A172 (cell line): Measurements from ENCODE around the gene SLC39A7. TPM values are rescaled to one million over a fixed set of nuclear protein-coding genes. Genes with fewer than 3 reads are reported as not detected.
"Not testable (repeated sequence)": the region's sequence is repeated elsewhere in the genome, so short reads cannot be mapped to it uniquely, and the experiment has no call there.

Experiments used
- DNase-seq: peaks from one replicate; pipeline ENCODE4 v3.0.0-alpha.2; 2015; ENCODE audit warnings: low spot score
- total RNA-seq: library from RNA; depleted of rRNA; stranded (reverse); fragments of >200 nt; shearing (Covaris generic); gene quantifications from 2 replicates; pipeline ENCODE4 v1.2.3, GENCODE V29; 2014

Gene SLC39A7
- total RNA-seq, 1 experiment from 2014 or later, result 77.7 TPM

DNA sequence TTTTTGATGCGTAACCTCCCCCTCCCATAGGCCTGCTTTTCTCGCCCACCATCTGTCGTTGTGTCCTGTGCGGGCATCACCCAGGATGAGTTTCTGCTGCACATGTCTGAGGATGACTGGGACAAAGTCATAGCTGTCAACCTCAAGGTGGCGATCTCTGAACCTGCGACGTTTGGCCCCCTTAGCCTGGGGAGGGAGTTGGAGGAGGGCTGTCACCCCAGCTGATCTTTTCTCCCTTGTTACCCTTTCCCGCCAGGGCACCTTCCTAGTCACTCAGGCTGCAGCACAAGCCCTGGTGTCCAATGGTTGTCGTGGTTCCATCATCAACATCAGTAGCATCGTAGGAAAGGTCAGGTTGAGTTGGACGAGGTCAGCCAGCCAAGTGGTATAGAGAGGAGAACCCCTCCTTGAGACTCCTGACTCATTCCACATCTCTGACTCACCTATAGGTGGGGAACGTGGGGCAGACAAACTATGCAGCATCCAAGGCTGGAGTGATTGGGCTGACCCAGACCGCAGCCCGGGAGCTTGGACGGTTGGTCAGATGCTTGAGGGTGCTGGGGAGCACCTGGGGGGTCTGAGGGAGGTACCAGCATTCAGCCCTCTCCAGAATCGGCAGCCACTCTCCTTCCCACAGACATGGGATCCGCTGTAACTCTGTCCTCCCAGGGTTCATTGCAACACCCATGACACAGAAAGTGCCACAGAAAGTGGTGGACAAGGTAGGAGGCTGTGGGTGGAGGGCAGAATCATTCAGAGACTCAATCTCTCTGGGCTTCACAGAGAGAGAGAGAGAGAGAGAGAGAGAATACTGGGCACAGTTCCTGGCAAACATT, 4.7 kb downstream of the SLC39A7 start:
- DNase-seq, result peak; percentile 92

DNA sequence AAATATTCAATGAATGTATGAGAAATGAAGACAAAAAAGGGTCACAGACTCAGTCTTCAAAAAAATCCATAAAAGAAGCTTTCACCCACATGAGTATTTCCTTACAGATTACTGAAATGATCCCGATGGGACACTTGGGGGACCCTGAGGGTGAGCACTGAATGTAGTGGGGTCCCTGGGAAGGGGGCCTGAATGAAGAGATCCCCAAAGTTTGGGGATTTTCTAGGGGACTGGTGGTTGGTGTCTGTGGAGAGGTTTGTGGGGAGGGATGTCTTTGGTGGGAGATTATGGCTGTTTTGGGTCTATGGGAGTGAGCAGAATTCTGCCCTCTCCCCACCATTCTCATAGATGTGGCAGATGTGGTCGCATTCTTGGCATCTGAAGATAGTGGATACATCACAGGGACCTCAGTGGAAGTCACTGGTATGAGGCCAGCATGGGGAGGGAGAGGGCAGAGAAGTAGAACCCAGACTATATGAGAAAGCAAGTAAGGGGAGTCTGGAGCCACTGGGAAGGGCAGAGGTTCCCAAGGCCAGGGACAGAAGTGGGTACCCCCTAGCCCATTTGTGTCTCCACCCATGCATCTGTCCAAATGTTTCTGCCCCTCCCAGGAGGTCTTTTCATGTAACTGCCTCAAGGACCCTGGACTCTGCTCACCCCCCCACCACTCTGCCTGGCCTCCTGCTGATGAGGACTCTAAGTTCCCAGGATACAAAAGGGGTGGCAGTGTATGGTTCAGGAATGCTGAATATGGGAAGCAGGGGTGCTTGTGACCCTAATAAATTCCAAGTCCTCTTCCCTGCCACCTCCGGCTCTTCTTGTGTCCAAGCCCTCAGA, 5.6 kb downstream of the SLC39A7 start:
- no peak for DNase-seq

DNA sequence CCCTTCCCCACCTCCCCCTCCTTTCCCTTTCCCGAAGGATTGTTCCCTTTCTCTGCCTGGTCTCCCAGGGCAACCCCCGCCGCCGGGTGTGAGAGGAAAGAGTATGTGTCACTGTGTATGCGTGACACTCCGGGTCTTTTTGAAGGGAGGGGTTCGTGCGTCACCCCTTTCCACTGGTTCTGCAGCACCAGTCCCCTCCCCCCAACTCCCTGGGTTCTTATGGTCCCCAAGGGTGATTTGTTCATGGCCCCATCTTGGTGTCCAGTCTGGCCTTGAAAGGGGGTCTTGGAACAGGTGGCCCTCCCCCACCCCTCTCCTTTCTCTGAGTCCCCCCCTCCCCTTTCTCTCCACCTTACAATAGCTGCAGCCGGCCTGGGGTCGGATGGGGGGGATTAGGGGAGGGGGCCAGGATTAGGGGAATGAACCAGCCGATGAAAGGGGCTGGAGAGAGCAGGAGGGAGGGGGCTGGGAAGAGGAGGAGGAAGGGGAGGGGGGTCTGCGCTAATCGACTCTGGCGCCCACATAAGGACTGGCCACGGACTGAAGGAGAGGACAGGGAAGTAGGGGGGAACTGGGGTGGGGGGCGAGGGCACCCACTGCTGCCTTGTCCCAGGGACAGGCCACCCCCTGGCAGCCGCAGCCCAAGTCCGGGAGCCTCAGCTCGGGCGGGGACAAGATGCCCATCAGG, 6.3 kb downstream of the SLC39A7 start:
- peak; percentile 36 for DNase-seq

DNA sequence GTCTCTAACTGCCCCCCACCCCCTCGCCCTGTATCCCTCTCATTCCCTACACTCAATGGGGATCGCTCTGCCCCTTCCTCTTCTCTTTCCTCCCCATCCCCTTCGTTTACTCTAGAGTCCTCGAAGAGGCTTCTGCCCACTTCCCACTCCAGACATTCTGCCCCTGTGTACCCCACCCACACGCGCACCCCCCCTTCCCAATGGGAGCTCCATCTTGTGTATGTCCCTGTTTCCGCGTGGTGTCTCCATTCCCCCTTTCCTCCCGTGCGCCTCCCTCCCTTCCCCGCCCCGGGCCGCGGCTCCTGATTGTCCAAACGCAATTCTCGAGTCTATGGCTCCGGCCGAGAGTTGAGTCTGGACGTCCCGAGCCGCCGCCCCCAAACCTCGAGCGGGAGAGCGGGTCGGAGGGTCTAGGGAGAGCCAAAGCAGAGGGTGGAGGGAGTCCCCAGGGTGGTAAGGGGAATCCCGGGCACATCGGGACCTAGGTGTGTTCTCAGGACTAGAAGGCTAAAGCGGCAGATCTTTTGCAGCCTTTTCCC, 7.0 kb downstream of the SLC39A7 start:
- DNase-seq, result no peak

DNA sequence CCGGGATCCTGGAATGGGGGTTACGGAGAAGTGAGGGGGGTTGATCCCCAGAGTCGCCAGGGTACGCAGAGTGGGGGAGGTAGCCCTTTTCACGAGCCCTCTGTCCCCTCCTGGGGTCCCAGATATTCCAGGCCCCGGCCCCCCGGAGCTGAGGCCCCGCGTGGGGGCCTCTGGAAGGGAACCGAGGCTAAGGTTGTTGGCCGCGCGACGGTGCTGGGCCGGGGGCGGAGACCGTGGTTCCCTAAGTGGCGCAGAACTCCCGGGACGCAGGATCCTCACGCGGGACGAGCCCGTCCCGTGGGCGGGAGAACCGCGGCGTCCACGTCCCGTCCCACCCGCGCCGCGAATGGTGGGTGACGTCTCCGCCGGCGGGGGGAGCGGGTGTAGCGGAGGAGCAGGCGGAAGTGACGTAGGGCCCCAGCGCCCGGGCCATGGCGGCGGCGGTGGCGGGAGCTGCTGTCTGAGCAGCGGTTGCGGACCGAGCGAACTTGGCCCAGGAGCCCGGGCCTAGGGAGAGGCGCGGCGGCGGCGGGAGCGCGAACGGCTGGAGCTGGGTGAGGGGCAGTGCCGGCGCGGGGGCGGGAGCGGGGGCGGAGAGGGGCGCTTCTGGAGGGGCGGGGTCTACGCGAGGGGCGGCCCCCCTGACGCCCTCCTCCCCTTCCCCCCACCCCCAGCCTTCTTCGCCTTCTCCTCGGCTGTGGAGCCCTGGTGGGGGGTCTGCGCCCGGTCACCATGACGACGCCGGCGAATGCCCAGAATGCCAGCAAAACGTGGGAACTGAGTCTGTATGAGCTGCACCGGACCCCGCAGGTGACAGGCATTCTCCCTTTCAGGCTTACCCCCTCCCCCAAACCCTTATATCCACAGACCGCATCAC, 7.7 kb downstream of the SLC39A7 start, which contains the start of gene RING1:
TSS of gene RING1 (plus strand) at position 410 of the 877 bp plus-strand sequence. CDS start at position 733, 323 bp downstream.
- DNase-seq, result peak; percentile 53

DNA sequence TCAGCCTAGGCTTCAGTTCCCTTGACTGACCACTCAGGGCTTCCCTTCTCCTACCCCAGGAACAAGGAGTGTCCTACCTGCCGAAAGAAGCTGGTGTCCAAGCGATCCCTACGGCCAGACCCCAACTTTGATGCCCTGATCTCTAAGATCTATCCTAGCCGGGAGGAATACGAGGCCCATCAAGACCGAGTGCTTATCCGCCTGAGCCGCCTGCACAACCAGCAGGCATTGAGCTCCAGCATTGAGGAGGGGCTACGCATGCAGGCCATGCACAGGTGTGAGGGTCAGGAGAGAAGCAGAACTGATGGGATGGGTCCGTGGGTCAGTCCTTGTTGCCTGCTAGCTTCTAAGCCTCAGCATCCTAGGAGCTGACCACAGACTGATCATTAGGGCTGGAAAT, 9.2 kb downstream of the SLC39A7 start:
- DNase-seq, result no peak

DNA sequence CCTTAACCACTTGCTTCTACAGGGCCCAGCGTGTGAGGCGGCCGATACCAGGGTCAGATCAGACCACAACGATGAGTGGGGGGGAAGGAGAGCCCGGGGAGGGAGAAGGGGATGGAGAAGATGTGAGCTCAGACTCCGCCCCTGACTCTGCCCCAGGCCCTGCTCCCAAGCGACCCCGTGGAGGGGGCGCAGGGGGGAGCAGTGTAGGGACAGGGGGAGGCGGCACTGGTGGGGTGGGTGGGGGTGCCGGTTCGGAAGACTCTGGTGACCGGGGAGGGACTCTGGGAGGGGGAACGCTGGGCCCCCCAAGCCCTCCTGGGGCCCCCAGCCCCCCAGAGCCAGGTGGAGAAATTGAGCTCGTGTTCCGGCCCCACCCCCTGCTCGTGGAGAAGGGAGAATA, 10.5 kb downstream of the SLC39A7 start:
- DNase-seq, result no peak

DNA sequence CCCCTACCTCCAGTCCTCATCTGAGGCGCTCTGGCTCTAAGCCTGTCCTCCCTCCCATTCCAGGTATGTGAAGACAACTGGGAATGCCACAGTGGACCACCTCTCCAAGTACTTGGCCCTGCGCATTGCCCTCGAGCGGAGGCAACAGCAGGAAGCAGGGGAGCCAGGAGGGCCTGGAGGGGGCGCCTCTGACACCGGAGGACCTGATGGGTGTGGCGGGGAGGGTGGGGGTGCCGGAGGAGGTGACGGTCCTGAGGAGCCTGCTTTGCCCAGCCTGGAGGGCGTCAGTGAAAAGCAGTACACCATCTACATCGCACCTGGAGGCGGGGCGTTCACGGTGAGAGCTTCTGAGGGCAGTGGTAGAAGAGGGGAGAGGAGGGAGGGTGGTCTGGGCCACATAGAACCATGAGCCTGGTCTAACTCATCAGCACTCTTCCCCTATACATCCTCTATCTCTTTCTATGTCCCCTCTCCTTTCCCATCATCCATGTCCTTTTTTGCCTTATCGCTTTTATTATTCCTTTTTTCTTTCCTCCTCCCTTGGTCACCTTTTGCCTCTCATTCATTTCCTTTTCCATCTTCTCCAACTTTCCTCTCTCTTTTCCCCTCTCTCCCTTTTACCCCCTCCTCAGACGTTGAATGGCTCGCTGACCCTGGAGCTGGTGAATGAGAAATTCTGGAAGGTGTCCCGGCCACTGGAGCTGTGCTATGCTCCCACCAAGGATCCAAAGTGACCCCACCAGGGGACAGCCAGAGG, 11.2 kb downstream of the SLC39A7 start:
- DNase-seq, result no peak

DNA sequence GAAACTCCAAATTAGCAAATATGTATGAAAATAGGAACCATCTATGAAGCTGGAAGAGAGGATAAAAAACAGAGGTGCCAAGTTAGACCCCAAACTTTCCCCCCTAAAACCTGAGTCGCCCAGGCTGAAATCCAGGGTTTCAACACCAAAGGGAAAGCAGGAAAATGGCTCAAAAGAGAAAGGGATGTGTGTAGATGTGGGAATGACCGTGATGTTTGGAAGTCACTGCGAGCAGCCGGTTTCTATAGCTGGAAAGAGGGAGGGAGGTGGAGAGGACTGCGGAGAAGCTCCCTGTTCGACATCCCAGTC, 12.1 kb downstream of the SLC39A7 start:
- DNase-seq, result no peak

DNA sequence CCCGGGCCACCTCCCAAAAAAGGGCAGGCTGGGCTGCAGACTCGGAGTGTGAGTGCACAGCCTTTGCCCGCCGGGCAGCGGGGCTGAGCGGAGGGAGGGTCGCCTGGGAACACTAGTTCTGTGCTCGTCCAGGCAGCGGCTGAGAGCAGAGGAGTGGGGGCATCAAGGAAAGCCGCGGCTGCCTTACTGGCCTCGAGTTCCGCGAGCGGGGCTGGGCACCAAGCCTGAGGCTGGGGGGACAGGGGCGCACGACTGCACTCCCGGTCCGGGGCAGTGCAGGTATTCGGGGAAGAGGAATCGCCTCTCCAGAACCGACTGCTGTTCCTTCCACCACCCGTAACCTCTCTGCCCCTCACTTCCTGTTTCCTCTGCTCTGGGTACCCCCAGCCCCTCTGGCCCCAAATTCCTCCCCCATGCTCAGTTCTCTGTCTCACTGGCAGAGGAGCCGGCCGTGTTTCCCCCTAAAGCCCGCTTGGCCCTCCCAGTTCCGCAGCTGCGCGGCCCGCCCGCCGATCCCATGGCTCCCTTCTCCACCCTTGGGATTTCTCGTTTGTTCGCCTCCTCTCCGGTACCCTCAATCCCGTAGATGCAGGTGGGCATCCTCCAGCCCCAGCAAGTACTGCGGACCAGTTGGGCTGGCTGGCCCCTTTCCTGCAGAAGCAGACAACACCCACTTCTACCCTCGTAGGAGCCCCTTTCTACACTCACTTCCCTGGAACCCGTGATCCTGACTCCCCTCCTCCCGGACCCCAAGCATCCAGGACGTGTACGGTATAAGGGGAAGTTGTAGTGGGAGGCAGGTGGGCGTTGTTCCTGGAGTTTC, 12.7 kb downstream of the SLC39A7 start:
- DNase-seq, result no peak

DNA sequence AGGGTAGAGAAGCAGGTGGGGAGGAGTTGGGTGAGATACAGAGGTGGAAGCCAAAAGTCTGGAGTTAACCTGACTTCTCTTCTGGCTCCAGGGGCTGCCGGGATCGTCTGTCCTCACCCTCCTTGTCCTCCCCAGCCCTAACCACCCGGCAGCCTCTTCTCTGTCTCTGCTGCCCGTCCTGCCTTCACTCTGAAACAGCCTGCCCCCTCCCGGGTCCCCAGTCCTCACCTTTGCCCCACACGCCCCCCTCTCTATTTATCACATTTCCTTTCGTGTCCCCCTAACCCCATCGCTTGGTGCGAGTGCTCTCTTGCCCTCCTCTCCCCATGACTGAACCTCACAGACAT, 13.3 kb downstream of the SLC39A7 start:
- DNase-seq, result no peak

DNA sequence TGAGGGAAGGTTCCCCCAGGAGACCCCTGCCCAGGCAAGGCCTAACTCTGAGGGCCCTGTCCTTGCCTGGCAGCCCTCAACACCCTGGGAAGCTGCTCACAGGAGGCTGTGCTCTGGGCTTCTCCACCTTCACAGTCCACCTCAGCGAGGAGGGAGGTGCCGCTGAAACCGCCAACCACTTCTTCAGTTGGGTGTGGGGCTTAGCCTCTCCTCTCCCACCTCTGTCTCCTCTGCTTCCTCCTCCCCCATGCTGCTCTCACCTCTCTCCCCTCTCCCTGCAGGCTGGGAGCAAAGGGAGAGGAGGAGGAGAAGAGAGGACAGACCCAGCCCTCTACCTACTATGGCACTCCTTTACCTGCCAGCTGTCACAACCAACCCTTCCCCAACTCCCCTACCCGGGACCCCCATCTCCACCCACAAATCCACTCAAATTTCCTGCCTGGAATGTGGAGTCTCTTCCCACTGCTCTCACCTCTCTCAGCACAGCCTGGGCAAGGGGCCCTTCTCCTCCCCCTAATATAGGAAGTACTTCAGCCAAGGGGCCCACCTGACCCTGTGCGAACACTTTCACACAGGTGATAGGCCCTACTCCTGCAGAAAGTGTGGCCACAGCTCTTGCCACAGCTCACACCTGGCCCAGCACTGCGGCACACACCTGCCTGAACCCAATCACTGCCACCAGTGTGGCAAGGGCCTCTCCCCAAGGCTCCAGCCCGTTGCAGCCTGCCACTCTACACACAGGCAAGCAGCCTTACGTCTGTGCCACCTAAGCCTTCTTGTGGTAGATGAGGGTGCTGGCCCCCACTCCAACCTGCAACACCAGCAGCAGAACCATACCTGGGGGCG, 14.8 kb downstream of the SLC39A7 start:
- DNase-seq, result no peak

DNA sequence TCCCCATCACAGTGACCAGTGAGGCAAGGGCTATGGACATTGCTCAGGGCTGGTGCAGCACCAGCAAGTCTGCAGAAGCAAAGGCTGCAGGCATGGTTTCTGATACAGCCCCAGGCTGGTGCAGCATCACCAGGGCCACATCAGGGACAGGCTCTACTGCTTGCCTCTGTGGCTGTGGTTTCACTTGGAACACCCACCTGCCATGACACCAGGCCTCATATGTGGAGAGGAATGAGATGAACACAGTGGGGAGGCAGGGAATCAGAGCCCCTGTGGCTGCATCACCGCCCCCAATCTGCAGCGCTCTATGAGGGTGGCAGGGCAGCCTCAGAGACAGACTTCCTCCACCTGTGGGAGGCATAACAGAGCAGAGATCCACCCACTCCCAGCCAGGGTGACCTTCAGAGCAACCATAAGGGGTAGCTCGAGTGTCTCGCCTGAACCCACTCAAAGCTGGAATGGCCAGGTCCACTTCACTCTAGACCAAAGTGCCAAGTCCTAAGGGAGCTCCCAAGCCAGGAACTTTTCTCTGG, 15.5 kb downstream of the SLC39A7 start:
- no peak for DNase-seq

DNA sequence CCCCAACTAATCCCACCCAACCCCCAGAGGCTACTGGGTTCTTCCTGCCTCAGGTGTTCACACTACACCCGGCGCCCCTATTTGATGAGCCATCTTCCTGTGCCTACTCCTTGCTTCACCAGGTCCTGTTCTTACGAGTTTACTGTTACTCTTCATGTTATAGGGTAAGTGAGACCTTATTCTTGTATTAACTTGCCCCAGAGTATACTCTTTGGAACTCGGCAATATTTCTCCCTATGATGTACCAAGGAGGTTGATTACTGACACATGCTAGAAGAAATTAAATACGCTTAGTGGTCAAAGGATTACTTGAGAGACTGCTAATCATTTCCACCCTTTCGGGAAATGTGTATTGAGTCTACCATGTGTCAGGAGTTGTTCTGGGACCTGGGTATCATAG, 16.6 kb downstream of the SLC39A7 start:
- DNase-seq, result no peak

DNA sequence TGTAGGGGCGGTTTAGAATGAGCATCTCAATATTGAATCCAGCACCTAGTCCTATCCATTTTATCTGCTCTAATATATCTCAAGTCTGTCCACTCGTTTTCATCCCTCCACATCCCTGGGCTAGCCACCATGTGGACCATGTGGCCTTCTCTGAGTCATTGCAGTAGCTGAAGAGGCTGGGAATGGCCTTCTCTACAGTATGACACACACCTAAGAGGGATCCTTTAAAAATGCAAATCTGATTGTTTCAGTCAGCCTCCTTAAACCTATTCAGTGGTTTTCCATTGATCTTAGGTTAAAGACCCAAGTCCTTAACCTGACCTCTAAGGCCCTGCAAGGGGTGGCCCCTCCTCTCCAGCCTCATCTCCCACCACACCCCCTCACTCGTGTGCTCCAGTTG, 17.0 kb downstream of the SLC39A7 start:
- DNase-seq, result no peak

DNA sequence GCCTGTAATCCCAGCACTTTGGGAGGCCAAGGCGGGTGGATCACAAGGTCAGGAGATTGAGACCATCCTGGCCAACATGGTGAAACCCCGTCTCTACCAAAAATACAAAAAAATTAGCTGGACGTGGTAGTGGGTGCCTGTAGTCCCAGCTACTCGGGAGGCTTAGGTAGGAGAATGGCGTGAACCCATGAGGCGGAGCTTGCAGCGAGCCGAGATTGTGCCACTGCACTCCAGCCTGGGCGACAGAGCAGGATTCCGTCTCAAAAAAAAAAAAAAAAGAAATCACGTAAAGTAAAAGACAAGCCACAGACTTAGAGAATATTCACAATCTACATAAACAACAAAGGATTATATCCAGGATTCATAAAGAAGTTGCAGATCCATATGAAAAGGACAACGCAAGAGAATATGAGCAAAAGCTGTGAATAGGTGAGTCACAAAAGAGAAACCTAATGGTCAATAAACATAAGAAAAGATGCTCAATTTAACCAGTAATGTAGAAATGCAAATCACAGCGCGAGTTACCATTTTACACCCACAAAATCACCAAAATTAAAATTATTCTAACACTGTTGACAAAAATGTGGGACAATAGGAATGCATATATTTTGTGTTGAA, 25.9 kb downstream of the SLC39A7 start:
- DNase-seq, result not testable (repeated sequence)

DNA sequence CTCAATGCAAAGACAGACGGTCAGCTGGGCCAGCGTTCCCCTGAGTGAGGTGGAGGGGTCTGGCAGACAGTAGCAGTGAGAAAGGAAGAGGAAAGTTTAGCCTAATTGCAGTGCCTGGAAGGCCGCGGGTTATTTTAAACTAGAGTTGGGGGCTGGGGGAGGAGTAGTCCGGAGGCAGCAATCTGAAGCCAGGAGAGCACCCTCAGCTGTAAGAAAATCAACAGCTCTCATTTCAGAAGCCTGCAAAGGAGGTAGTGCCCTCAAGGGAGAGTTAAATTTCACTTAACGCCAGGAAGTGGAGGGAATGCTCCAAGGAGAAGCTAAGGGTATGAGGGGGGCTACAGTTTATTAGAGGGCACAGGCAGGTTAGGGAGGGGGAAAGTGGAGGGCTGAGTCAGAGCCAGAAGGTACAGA, 34.6 kb downstream of the SLC39A7 start:
- no peak for DNase-seq

DNA sequence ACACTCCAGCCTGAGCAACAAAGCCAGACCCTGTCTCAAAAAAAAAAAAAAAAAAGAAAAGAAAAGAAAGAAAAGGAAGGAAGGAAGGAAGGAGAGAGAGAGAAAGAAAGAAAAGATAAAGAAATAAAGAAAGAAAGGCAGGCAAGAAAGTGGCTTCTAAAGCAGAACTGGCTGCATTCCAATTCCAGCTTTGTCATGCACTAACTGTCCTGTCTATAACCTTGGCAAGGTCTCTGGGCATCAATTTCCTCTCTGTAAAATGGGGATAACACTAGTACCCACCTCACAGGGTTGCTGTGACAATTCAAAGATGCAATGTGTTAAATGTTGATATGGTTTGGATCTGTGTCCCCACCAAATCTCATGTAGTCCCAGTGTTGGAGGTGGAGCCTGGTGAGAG, 35.7 kb downstream of the SLC39A7 start:
- DNase-seq, result no peak
